ENCODE measurements around the gene SYTL5.

DNA sequence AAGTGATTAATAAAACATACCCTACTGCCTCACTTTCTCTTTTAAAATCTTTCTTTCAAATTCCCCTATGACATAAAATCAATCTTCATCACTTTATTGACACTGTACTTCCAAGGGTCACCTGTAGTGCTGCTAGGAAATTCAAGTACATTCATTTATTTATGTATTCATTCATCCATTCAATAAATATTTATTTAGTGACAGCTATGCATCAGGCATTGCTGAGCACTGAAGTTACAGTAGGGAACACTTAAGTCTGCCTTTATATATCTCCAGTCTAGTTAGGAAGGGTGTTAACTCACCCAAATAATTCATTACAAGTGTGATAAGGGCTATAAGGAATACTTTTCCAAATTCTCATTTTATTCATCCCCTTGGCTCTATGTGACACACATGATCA, 2.3 kb downstream of the SYTL5 start:
- TF ChIP-seq CTCF (IDR thresholded peaks at IDR 0.05; ENCODE audit: insufficient read depth, low read length) (no peak), POLR2AphosphoS5 (IDR thresholded peaks at IDR 0.05; ENCODE audit: low read depth) (no peak), REST (IDR thresholded peaks at IDR 0.05; ENCODE audit: insufficient replicate concordance, low read depth) (no peak)

Measured in HL-60 (cell line).